HuH-7 (cell line): ENCODE measurements around the gene C11orf42.
A peak's percentile ranks its signal among the peaks of the same experiment; 100 is the strongest.
"Not testable (repeated sequence)": the region's sequence is repeated elsewhere in the genome, so short reads cannot be mapped to it uniquely, and the experiment has no call there.

Experiments used
- DNase-seq: peaks from one replicate; pipeline ENCODE4 v3.0.0; 2011; ENCODE audit warnings: low spot score

The C11orf42 gene

DNA sequence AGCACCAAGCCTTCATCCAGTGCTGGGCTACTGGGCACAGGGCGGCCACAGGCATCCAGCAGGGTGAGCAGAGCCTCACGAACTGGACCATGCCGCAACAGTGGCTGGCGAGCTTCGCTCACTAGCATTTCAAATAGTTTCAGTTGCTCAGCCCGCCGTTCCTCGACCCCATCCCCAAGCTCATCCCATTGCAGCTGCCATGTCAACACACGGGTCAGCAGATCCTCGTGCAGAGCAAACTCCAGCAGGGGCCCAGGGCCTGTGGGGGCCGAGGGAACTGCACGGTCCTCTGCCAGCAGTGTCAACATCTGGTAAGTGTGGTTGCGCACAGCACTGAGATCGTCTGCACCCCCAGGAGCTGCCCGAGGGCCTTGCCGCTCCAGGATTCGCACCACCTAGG lies 18.5 kb downstream of the C11orf42 start:
- no peak for DNase-seq

DNA sequence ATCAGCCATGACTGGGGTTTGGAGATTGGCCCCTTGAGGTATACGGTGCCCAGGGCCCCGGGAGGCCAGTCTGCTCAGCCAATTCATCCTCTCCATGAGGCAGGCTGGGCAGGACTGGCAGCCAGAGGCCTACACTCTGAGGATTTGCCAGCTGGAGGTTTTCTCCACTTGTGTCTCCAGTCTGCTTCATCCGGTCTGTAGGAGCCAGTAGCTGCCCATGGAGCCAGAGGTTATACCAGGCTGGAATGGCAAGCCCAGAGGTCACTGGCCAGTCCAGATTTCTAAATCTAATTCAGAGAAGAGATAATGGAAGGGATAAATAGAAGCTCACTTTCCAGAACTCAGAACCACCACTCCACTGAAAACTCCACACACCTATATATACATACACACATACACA lies 19.1 kb downstream of the C11orf42 start:
- no peak for DNase-seq

- DNase-seq: no peak
These were observed 19.7 kb downstream of the C11orf42 start for GRCh38 chr11:6225024-6225423.

DNA sequence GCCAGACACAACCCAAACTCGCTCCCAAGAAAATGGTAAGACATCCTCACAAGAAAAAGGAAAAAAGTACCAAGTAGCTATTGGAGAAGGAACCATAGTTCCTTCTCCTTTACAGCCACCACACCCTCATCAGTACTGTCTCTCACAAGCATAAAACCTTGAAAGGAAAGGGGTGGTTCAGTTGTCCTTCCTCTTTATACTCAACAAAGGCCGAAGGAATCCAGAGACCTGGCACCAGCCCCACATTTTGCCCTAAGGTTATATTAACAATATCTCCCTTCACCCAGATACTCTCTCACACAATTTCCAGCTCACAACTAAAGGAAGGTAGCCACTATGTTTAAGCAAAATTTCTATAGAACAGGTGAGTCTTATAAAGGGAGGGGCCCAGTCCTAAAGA lies 20.5 kb downstream of the C11orf42 start:
- no peak for DNase-seq

GRCh38 chr11:6228520-6228919 lies 23.2 kb downstream of the C11orf42 start:
- no peak for DNase-seq

DNA sequence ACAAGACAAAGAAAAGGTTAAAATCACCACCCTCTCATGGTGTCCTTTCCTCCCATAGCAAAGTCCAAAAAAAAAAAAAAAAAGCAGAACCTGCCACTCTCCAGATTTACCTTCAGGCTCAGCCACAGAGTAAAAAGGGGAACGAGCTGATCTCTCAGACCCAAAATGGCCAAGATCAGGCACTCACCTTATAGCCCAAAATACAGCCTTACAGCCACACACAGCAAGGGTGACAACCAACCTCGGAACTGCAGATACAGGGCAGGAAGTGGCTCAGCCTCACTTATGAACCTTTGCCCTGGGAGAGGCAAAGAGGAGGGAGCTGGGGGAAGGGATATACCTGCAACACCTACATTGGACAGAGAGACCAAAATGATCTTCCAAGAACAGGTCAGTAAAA lies 24.6 kb downstream of the C11orf42 start:
- DNase-seq: peak; percentile 61

- DNase-seq: no peak
These were observed 27.5 kb downstream of the C11orf42 start for GRCh38 chr11:6232899-6233298.

GRCh38 chr11:6233984-6234386 lies 28.6 kb downstream of the C11orf42 start:
- no peak for DNase-seq

- peak; percentile 92 for DNase-seq
These were observed 29.2 kb downstream of the C11orf42 start, which contains the start of gene FHIP1B for GRCh38 chr11:6234387-6235107. Gene FHIP1B (minus strand): TSS chr11:6234636. CDS start chr11:6224516, 10,120 bp downstream.

DNA sequence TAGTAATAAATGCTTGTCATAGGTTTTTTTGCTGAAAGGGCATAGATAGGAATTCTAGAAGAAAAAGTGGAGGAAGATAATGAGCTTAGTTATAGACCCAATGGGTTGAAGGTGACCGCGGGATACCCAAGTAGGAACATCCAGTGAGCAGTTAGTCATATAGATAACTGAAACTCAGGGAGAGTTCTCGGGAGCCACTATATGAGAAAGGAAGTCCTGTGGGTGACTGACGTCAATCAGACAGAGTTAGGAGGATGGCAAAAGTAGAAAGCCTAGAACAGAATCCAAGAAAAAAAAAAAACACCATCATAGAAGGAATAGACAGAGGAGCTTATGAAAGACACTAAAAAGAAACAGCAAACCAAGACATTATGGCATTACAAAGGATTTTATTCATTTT lies 31.9 kb downstream of the C11orf42 start:
- DNase-seq: no peak

DNA sequence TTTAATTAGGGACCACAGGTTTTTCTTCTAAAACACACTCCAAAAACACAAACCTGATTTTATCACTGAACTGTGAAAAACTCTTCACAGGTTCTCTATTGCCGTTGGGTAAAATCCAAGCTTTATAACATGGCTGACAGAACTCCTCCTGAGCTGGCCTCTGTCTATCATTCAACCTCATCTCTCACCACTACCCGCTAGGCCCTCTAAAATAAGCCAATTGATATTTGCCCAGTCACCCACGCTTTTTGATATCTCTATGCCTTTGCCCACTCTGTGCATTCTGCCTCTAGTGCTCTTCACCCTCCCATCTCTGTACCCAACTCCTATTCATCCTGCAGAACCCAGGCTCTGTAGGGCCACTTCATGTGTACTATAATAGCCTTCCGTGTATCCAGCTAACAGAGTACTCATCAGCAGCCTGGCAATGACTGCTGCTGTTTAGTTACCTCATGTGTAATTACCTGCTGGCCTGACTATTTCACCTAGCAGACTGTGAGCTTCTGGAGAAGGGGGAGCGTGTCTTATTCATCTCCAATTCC lies 32.5 kb downstream of the C11orf42 start:
- DNase-seq: no peak

DNA sequence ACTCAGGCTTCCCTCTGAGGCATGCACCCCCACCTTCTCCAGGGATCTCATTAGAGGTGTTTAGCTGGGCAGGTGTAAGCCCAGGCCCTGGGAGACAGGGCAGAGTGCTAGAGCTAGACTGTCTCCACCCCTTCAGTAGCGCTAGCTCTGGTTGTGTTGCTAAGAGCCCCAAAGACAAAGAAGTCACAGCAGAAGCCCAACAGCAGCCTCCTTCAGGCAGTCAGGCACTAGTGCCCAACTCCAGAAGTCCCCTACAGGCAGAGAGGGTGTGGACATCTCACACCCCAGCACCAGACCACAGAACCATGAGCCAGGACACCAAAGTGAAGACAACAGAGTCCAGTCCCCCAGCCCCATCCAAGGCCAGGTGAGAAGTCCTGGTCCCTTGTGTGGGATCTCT lies 33.5 kb downstream of the C11orf42 start, which contains the start of gene CNGA4:
CNGA4 (plus strand) TSS at position 188 of the 400 bp plus-strand sequence; CDS start at position 306, 118 bp downstream.
- no peak for DNase-seq

- DNase-seq: no peak
These were observed 34.8 kb downstream of the C11orf42 start for GRCh38 chr11:6240139-6240538.

GRCh38 chr11:6240781-6241180 lies 35.4 kb downstream of the C11orf42 start:
- DNase-seq: no peak

DNA sequence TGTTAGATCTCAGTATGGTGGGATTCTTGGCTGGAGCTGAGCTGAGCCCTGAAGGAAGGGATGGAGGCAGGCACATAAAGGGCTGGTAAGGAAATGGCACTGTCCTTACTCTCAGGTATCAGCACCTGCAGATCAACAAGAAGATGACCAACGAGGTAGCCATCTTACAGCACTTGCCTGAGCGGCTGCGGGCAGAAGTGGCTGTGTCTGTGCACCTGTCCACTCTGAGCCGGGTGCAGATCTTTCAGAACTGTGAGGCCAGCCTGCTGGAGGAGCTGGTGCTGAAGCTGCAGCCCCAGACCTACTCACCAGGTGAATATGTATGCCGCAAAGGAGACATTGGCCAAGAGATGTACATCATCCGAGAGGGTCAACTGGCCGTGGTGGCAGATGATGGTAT lies 36.0 kb downstream of the C11orf42 start:
- no peak for DNase-seq

DNA sequence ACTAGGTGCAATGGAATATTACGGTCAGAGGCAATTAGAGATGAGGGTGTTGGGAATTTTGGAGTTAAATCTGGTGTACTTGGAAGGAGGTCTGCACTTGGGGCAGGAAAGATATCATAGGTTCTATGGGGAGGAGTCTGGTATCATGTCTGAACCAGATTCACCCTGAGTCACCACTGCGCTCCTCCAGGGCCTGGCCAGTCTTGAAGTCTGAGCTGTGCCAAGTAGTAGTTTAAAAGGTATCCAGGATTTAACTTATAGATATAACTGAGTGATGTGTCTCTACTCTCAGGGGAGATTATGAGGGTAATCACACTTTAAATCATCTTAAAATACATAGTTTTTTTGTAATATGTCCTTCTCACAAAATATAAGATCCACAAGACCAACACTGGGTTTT lies 40.2 kb downstream of the C11orf42 start:
- DNase-seq: no peak

- DNase-seq: no peak
These were observed 42.9 kb downstream of the C11orf42 start for GRCh38 chr11:6248248-6248647.

DNA sequence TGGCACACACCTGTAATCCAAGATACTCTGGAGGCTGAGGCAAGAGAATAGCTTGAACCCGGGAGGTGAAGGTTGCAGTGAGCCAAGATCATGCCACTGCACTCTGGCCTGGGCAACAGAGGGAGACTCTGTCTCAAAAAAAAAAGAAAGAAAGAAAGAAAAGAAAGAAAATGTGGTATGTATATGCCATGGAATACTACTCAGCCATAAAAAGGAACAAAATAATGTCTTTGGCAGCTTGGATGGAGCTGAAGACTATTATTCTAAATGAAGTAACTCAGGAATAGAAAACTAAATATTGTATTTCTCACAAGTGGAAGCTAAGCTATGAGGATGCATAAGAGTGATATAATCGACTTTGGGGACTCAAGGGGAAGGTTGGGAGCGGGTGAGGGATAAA lies 43.5 kb downstream of the C11orf42 start:
- not testable (repeated sequence) for DNase-seq

DNA sequence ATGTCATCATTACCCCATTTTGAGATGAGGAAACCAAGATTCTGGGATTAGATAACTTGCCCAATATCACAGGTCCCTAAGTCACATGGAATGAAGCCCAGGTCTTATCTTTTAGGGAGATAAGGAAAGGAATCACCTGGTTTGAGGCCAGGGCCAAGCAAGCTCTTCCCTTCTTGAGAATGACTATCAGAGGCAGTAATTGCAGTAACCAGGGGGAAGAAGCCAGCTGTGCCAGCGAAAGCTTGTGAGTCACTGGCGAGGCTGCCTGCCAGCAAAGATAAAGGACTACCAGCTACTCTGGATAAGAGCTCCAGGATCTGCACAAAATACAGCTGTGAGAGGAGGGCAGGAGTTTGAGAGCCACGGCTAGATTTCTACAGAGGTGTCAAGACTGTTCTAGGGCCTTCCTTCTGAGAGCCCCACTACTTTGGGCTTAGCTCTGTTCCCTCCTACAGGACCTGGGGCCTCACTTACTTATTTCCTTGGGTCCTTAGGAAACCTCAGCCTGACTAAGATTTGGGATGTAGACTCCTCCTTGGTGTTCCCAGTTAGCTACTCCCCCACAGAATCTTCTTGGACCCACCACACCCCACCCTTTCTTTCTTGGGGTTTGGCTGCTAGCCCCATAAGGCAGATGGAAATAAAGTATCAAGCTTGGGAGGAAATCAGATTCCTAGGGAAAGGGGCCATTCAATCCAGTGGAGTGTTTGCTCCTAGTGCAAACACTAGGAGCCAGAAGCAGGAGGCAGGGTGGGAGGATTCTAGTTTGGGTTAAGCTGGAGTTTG lies 44.6 kb downstream of the C11orf42 start:
- DNase-seq: no peak

GRCh38 chr11:6251120-6251733 lies 45.9 kb downstream of the C11orf42 start:
- DNase-seq: peak; percentile 82

DNA sequence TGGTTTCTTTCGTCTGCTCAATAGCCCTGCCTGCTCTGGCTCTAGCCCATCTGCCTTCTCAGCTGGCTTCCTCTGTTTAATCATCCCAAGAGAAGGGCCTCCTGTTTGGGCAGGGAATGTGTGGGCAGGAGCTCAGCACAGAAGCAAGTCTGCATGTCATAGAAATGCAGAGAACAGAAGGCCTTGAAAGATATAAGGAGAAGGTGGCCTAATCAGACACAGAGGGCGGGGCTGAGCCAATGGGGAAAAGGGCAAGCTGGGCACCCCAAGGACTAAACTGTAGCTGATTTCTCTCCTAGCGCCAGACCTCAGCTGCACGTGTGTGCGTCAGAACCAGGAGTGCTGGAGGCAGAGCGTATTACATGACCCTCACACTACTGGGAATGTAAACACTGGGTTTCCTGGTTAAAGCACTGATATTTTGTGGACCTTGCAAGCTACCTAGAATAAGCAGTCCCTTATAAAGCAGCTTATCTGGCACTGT lies 46.7 kb downstream of the C11orf42 start:
- no peak for DNase-seq

DNA sequence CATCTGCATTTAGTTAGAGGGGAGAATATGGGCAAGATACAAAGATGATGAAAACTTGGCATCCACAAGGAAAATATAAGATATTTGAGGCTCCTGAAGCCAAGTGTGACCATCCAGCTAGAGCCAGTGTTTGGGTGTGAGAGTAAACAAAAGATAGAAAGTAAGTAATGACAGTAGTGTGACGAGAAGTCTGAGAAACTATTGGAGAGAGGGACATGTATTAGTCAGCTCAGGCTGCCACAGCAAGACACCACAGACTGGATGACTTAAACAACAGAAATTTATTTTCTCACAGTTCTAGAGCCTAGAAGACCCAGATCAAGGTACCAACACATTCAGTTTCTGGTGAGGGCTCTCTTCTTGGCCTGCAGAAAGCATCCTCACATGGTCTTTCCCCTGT lies 47.8 kb downstream of the C11orf42 start:
- no peak for DNase-seq
